Stomach smooth muscle (tissue), 2 donors: ENCODE measurements around the gene MRC2.

Experiments used
- H3K27ac ChIP-seq: one replicate; pipeline ENCODE4 v1.7.0; 2013; ENCODE audit warnings: mild to moderate bottlenecking, low read length, inconsistent platforms
- H3K27me3 ChIP-seq, 2 donors: one replicate each; pipeline ENCODE4 v1.7.0; 2013; ENCODE audit warnings: low read length in 2 of 2; ENCODE audit not compliant: insufficient read depth in 2 of 2, control insufficient read depth in 1 of 2
- H3K36me3 ChIP-seq, 2 donors: one replicate each; pipeline ENCODE4 v1.7.0; 2013; ENCODE audit warnings: low read length in 2 of 2; ENCODE audit not compliant: control insufficient read depth in 2 of 2, insufficient read depth in 2 of 2
- H3K4me1 ChIP-seq: one replicate; pipeline ENCODE4 v1.7.0; 2013; ENCODE audit warnings: low read length; ENCODE audit not compliant: control insufficient read depth, insufficient read depth
- H3K4me3 ChIP-seq, 2 donors: one replicate each; pipeline ENCODE4 v1.7.0; 2013; ENCODE audit warnings: low read length in 2 of 2
- H3K9ac ChIP-seq, 2 donors: one replicate each; pipeline ENCODE4 v1.7.0; 2013; ENCODE audit warnings: low read length in 2 of 2, mild to moderate bottlenecking in 1 of 2
- H3K9me3 ChIP-seq, 2 donors: one replicate each; pipeline ENCODE4 v1.7.0; 2013; ENCODE audit warnings: low read length in 2 of 2; ENCODE audit not compliant: control insufficient read depth in 2 of 2
- donor health status: healthy.
- donor health status: Pancreatic carcinoma.

The MRC2 gene

GRCh38 chr17:62664336-62665120, 37.1 kb downstream of the MRC2 start:
- Histone ChIP-seq H3K27me3 (no peaks in the 10 kb centered on the region), H3K9ac (no peak overlapping the region), H3K27ac (no peak overlapping the region), H3K9me3 (peaks cover 0 to 4% of the 10 kb centered on the region in 2 donors), H3K4me3 (no peak overlapping the region), H3K36me3 (no peaks in the 10 kb centered on the region), H3K4me1 (no peaks in the 10 kb centered on the region)

- Histone ChIP-seq H3K27ac (no peak overlapping the region), H3K9me3 (peaks cover 0 to 4% of the 10 kb centered on the region in 2 donors), H3K4me3 (no peak overlapping the region), H3K36me3 (no peaks in the 10 kb centered on the region), H3K4me1 (no peaks in the 10 kb centered on the region), H3K27me3 (no peaks in the 10 kb centered on the region), H3K9ac (no peak overlapping the region)
Measured at GRCh38 chr17:62665599-62665998, 38.1 kb downstream of the MRC2 start.

GRCh38 chr17:62666061-62666800, 38.8 kb downstream of the MRC2 start:
- H3K36me3 ChIP-seq, result no peaks in the 10 kb centered on the region
- H3K4me1 ChIP-seq, result no peaks in the 10 kb centered on the region
- H3K9me3 ChIP-seq, result no peaks in the 10 kb centered on the region
- no peak overlapping the region for H3K9ac ChIP-seq
- no peak overlapping the region for H3K4me3 ChIP-seq
- H3K27me3 ChIP-seq, result no peaks in the 10 kb centered on the region
- H3K27ac ChIP-seq, result no peak overlapping the region

- H3K9ac ChIP-seq, result no peak overlapping the region
- no peaks in the 10 kb centered on the region for H3K27me3 ChIP-seq
- H3K9me3 ChIP-seq, result no peaks in the 10 kb centered on the region
- H3K4me1 ChIP-seq, result no peaks in the 10 kb centered on the region
- no peaks in the 10 kb centered on the region for H3K36me3 ChIP-seq
- H3K27ac ChIP-seq, result no peak overlapping the region
- no peak overlapping the region for H3K4me3 ChIP-seq
Measured at GRCh38 chr17:62666801-62667591, 39.5 kb downstream of the MRC2 start.

GRCh38 chr17:62668091-62668804, 40.8 kb downstream of the MRC2 start:
- Histone ChIP-seq H3K4me3 (no peak overlapping the region), H3K4me1 (no peaks in the 10 kb centered on the region), H3K27ac (no peak overlapping the region), H3K9me3 (no peaks in the 10 kb centered on the region), H3K27me3 (no peaks in the 10 kb centered on the region), H3K9ac (no peak overlapping the region), H3K36me3 (no peaks in the 10 kb centered on the region)

DNA sequence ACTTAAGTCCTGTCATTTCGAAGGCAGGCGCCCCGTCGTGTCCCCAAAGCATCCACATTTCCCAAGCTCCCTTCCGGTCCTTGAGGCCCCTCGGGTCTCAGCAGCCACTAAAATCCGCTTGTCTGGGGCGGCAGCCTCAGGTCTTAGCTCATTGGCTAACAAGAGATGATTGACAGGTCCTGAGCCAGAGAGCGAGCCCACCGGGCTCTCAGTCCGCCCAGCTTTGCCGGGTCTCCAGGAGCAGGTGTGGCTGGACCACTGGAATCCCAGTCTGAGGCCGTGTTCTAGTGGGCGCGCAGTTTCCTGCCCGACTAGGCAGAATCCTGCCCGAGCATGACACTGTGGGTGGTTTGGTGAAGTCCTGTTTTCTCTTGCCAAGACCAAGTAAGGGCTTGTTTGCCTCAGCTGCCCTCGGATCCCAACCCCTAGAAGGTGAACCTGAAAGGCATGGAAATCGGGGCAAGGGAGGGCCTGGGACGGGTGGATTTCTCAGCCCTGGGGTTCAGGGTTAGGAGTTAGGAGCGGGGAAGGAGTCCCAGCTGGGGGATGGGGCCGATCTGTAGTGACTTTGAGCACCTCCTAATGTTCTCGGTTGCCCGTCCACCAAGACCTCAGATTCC, 42.8 kb downstream of the MRC2 start:
- H3K27ac ChIP-seq, result no peak overlapping the region
- no peaks in the 10 kb centered on the region for H3K9me3 ChIP-seq

GRCh38 chr17:62671553-62671952, 44.1 kb downstream of the MRC2 start:
- H3K36me3 ChIP-seq, result no peaks in the 10 kb centered on the region
- no peak overlapping the region for H3K4me3 ChIP-seq
- H3K27ac ChIP-seq, result no peak overlapping the region
- H3K4me1 ChIP-seq, result peaks cover 8% of the 10 kb centered on the region
- no peak overlapping the region for H3K9ac ChIP-seq
- H3K27me3 ChIP-seq, result no peaks in the 10 kb centered on the region
- H3K9me3 ChIP-seq, result no peaks in the 10 kb centered on the region

More for the DNA sequence above, 42.8 kb downstream of the MRC2 start:
- H3K4me3 ChIP-seq, result no peak overlapping the region
- H3K36me3 ChIP-seq, result no peaks in the 10 kb centered on the region
- H3K4me1 ChIP-seq, result peaks cover 4% of the 10 kb centered on the region
- no peak overlapping the region for H3K9ac ChIP-seq
- no peaks in the 10 kb centered on the region for H3K27me3 ChIP-seq

DNA sequence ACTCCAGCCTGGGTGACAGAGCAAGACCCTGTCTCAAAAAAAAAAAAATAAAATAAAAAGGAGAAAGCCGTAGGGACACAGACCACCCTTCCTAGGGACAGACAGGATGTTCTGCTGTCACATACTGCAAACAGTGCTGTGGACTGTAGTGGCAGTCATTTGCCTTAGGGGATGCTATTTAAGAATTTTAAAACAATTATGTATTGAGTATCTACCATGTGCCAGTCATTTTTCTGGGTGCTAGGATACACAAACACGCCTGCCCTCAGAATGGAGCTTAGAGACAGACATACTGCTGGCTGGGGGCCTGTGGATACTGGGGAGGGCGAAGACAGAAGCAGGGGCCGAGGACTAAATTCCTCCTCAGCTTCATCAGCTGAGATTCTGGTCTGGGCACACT, 45.5 kb downstream of the MRC2 start:
- Histone ChIP-seq H3K27me3 (no peaks in the 10 kb centered on the region), H3K9me3 (no peaks in the 10 kb centered on the region), H3K9ac (no peak overlapping the region), H3K27ac (no peak overlapping the region), H3K4me3 (no peak overlapping the region), H3K4me1 (peaks cover 8% of the 10 kb centered on the region), H3K36me3 (no peaks in the 10 kb centered on the region)

GRCh38 chr17:62673614-62674362, 46.3 kb downstream of the MRC2 start:
- peaks cover 8% of the 10 kb centered on the region for H3K4me1 ChIP-seq
- peaks cover 0 to 2% of the 10 kb centered on the region in 2 donors for H3K36me3 ChIP-seq
- H3K27ac ChIP-seq, result no peak overlapping the region
- H3K4me3 ChIP-seq, result no peak overlapping the region
- H3K9ac ChIP-seq, result no peak overlapping the region
- H3K27me3 ChIP-seq, result no peaks in the 10 kb centered on the region
- no peaks in the 10 kb centered on the region for H3K9me3 ChIP-seq
